ENCODE measurements around the gene PRG3. TPM values are rescaled to one million over a fixed set of nuclear protein-coding genes. Genes with fewer than 3 reads are reported as not detected.

PRG3 gene
- total and polyA plus RNA-seq, 2 of the 13 experiments (the other 11 are each of a cell fraction or from before 2014, with no cell fraction given): not detected

- TF ChIP-seq, protein P1, sequence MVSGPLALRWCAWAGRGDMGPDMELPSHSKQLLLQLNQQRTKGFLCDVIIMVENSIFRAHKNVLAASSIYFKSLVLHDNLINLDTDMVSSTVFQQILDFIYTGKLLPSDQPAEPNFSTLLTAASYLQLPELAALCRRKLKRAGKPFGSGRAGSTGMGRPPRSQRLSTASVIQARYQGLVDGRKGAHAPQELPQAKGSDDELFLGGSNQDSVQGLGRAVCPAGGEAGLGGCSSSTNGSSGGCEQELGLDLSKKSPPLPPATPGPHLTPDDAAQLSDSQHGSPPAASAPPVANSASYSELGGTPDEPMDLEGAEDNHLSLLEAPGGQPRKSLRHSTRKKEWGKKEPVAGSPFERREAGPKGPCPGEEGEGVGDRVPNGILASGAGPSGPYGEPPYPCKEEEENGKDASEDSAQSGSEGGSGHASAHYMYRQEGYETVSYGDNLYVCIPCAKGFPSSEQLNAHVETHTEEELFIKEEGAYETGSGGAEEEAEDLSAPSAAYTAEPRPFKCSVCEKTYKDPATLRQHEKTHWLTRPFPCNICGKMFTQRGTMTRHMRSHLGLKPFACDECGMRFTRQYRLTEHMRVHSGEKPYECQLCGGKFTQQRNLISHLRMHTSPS (CRISPR knock-in tag; IDR thresholded peaks at IDR 0.05; ENCODE audit: low read depth): no peak
- TF ChIP-seq ZNF713 (CRISPR knock-in tag; IDR thresholded peaks at IDR 0.05) (no peak), PTBP1 (IDR thresholded peaks at IDR 0.05; ENCODE audit: low read depth, low read length, poor library complexity, severe bottlenecking) (no peak), DNMT1 (CRISPR knock-in tag; IDR thresholded peaks at IDR 0.05) (no peak), SCMH1 (CRISPR knock-in tag; IDR thresholded peaks at IDR 0.05; ENCODE audit: borderline replicate concordance) (no peak), TSC22D2 (CRISPR knock-in tag; IDR thresholded peaks at IDR 0.05; ENCODE audit: borderline replicate concordance) (no peak), ZBTB33 (CRISPR knock-in tag; IDR thresholded peaks at IDR 0.05) (no peak), ZNF879 (CRISPR knock-in tag; IDR thresholded peaks at IDR 0.05) (no peak), EEA1 (CRISPR knock-in tag; IDR thresholded peaks at IDR 0.05; ENCODE audit: borderline replicate concordance) (no peak), ZNF788 (CRISPR knock-in tag; IDR thresholded peaks at IDR 0.05; ENCODE audit: borderline replicate concordance) (no peak)
- TF ChIP-seq, protein P2, sequence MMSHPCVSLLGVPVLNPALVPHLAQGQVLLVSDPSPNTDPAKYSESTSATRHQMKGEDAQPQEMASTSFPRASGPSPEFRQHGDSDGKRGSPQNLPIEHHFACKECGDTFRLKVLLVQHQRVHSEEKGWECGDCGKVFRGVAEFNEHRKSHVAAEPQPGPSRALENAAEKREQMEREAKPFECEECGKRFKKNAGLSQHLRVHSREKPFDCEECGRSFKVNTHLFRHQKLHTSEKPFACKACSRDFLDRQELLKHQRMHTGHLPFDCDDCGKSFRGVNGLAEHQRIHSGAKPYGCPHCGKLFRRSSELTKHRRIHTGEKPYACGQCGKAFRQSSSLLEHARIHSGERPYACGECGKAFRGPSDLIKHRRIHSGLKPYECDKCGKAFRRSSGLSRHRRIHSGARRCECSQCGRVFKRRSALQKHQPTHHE (CRISPR knock-in tag; IDR thresholded peaks at IDR 0.05; ENCODE audit: borderline replicate concordance): no peak
- TF ChIP-seq, protein P3, sequence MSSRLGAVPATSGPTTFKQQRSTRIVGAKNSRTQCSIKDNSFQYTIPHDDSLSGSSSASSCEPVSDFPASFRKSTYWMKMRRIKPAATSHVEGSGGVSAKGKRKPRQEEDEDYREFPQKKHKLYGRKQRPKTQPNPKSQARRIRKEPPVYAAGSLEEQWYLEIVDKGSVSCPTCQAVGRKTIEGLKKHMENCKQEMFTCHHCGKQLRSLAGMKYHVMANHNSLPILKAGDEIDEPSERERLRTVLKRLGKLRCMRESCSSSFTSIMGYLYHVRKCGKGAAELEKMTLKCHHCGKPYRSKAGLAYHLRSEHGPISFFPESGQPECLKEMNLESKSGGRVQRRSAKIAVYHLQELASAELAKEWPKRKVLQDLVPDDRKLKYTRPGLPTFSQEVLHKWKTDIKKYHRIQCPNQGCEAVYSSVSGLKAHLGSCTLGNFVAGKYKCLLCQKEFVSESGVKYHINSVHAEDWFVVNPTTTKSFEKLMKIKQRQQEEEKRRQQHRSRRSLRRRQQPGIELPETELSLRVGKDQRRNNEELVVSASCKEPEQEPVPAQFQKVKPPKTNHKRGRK (CRISPR knock-in tag; IDR thresholded peaks at IDR 0.05): no peak
These were observed 33.6 kb downstream of the PRG3 start (continued) for GRCh38 chr11:57347336-57347735.

Measured in HepG2 (cell line).